Measurements from ENCODE around the gene ADAMTS9.

Gene ADAMTS9

GRCh38 chr3:64651741-64652241, 36.0 kb downstream of the ADAMTS9 start:
- no peak for DNase-seq (ENCODE audit: low read depth in 3 of 3, low spot score in 1 of 3)

DNA sequence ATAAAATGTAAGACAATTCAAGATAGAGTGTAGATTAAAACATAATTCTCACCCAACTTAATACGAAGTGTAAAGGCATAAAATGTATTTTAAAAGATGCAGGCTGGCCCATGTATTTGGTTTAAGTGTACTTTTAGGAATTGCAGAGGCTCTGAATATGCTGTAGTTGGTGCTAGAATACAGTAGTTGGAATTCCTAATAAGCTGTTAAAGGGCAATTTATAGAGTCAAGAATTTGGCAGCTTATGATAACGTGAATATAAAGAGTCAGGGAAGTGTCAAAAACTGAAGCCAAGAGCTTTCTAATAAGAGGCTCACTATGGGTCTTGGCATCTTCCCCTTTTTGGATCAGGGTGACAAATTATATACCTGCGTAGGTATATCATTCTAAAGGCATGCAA, 36.5 kb downstream of the ADAMTS9 start:
- no peak for DNase-seq (ENCODE audit: low read depth in 3 of 3, low spot score in 1 of 3)

DNA sequence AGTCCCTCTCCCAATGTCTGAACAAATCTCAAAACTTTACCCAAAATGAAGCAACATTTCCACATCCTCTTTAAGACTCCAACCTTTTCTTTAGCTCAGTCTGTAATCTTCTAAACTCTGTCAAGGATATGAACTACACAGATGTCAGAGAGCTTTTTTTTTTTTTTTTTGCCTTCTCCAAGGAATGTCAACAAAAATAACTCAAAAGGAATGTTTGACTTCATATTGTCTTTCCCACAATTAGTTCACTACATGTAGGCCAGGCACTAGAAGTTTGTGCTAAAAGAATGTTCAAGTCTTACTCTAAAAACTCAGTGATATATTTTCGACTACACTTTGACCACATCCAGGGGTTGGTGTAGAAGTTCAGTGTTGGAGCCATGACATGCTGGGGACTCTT, 37.1 kb downstream of the ADAMTS9 start:
- DNase-seq (ENCODE audit: low read depth in 3 of 3, low spot score in 1 of 3): no peak

GRCh38 chr3:64650096-64650622, 37.6 kb downstream of the ADAMTS9 start:
- DNase-seq (ENCODE audit: low read depth in 3 of 3, low spot score in 1 of 3): no peak

- no peak for DNase-seq (ENCODE audit: low read depth in 3 of 3, low spot score in 1 of 3)
Observed at GRCh38 chr3:64648927-64649906, 38.6 kb downstream of the ADAMTS9 start.

GRCh38 chr3:64647825-64648224, 40.0 kb downstream of the ADAMTS9 start:
- no peak for DNase-seq (ENCODE audit: low read depth in 3 of 3, low spot score in 1 of 3)

DNA sequence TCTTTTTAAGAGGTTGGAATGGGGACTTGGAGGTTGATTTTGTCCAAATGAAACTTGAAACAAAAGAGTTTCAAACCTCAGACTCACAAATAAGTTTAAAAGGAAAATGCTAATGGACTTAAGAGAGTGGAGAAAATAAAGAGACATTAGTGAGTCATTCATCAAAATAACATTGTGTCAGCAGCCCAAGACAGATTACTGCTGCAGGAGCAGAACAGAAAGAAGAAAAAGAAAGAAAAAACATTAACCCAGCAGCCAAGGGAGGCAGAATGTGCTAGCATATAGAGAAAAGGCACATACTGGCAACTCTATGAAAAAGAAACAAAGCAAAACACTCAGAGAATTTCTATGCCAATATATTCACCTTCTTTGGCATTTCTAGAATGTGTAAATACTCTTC, 42.6 kb downstream of the ADAMTS9 start:
- no peak for DNase-seq (ENCODE audit: low read depth in 3 of 3, low spot score in 1 of 3)

GRCh38 chr3:64644483-64644882, 43.3 kb downstream of the ADAMTS9 start:
- DNase-seq (ENCODE audit: low read depth in 3 of 3, low spot score in 1 of 3): no peak

GRCh38 chr3:64642327-64643151, 45.3 kb downstream of the ADAMTS9 start:
- no peak for DNase-seq (ENCODE audit: low read depth in 3 of 3, low spot score in 1 of 3)

DNA sequence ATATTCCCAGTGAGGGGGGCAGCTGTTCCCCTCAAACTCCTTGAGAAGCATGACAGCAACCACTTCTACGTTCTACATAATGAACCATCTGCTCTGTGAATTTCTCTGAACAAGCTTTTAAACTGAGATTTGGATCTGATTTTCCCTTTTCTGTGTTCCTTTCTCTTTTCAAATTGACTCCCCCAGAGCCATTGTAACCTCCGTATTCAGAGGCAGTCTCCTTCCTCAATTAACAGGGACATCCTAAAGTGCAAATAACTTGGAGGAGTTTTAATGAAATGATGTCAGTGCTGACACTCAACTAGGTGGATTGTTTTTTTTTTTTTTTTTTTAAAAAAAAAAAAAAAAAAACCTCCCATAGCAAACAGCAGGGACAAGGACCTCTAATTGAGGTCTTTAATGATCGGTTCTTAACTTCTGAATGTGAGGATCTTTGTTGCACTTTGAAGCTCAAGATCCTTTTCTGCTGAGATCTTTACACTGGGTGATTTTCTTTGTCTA, 48.8 kb downstream of the ADAMTS9 start:
- no peak for DNase-seq (ENCODE audit: low read depth in 3 of 3, low spot score in 1 of 3)

- DNase-seq (ENCODE audit: low read depth in 3 of 3, low spot score in 1 of 3): no peak
Observed at GRCh38 chr3:64638511-64638910, 49.3 kb downstream of the ADAMTS9 start.

DNA sequence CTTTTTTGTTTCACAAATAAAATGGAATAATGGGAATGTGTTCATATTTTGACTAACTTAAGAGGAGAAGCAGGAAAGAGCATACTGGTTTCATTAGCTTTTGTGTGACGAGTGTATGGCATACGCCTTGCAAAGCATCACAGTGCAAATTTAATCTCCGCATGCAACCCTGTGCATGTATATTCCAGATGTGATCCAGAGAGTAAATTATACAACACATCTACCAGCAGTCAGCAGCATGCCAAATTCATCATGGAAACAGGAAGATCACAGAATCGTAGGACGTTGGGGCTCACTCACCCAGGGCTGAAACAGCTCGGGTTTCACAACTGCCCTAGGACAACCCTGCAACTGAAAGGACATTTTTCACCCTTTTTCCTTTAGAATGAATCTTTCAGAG, 53.4 kb downstream of the ADAMTS9 start:
- DNase-seq (ENCODE audit: low read depth in 3 of 3, low spot score in 1 of 3): no peak

DNA sequence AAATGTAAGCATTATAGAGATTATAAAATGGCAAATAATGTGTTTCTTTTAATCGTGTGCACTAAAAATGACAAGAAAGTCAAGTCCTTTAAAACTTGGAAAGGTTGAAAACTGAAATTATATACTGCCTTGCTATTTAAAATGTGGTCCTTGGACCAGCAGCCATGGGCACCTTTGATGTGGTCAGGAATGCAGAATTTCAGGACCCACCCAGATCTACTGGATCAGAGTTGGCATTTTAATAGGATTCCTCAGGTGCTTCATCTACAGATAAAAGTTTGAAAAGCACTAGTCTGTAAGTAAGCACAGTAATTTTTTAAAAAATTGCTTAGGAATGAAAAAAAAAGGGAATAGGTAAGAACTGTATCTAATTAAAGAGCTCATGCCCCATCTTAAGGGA, 55.8 kb downstream of the ADAMTS9 start:
- DNase-seq (ENCODE audit: low read depth in 3 of 3, low spot score in 1 of 3): no peak

- DNase-seq (ENCODE audit: low read depth in 3 of 3, low spot score in 1 of 3): no peak
Observed at GRCh38 chr3:64627471-64628321, 60.1 kb downstream of the ADAMTS9 start.

DNA sequence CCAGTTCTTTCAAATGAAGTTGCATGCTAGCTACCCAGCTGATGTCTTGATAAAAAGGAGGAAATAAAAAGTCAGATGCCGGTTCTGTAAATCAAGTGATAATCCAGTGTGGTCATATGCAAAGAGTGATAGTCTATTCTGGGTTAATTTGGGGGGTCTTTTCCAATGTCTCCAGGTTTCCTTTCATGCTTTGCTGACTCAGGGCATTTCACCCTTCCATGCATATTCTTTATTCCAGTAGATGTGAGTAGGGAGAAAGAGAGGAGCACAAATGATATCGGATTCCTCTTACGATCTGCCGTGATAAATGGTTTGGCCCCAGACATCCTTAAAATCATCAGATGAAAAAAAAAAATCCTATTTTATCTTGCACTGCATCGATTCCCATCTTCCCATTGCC, 60.8 kb downstream of the ADAMTS9 start:
- no peak for DNase-seq (ENCODE audit: low read depth in 3 of 3, low spot score in 1 of 3)

DNA sequence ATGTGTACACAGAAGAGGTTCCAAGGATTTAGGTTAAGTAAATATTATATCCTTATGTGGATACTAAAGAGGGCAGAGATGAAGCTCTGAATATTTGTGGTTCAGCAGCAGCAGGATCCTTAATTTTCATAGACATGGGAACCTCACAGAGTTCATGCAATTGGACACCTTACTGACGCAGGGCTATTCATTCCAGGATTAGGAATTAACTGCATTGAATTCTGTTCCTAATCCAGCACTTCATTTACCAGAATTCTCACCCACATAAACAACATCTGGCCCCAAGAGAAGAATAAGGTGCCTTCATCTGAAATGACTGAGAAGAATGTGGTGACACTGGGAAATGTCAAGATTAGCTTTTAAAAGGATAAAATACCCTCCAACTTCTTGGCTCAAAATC, 62.4 kb downstream of the ADAMTS9 start:
- no peak for DNase-seq (ENCODE audit: low read depth in 3 of 3, low spot score in 1 of 3)

GRCh38 chr3:64623125-64623524, 64.7 kb downstream of the ADAMTS9 start:
- no peak for DNase-seq (ENCODE audit: low read depth in 3 of 3, low spot score in 1 of 3)

DNA sequence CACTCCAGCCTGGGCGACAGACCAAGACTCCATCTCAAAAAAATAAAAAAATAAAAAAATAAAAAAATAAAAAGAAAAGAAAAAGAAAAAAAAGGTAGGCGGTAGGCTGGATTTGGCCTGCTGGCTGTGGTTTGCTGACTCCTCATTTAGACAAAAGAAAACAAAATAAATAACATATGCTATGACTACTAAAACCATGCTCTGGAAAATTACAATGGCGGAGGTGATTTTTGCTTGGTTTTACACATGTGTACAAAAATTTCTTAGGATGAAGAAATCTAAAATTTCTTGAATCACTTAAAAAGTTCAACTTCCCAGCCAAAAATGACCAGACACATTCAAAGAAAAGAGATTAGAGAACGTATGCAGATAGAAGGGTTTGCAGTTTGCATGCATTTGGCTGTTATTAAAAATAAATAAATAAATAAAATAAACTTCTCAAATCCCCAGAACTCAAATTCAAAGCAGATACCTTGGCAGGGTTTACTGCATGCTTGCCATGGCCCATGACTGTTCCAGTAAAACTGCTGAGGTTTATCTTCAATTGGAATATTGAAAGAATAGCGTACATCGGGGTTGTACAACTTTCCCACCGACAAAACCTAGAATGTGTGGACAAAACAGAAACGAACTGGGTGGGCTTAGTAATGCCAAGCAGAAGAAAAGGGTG, 65.9 kb downstream of the ADAMTS9 start:
- no peak for DNase-seq (ENCODE audit: low read depth in 3 of 3, low spot score in 1 of 3)

DNA sequence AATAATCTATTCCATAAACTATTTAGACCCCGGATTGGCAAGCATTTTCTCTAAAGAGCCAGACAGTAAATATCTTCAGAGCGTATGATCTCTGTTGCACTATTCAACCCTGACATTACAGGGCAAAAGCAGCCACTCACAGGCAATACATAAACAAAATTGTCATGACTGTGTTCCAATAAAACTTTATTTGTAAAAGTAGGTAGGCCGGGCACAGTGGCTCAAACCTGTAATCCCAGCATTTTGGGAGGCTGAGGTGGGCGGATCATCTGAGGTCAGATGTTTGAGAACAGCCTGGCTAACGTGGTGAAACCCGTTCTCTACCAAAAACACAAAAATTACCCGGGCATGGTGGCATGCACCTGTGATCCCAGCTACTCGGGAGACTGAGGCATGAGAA, 66.5 kb downstream of the ADAMTS9 start:
- DNase-seq (ENCODE audit: low read depth in 3 of 3, low spot score in 1 of 3): no peak

DNA sequence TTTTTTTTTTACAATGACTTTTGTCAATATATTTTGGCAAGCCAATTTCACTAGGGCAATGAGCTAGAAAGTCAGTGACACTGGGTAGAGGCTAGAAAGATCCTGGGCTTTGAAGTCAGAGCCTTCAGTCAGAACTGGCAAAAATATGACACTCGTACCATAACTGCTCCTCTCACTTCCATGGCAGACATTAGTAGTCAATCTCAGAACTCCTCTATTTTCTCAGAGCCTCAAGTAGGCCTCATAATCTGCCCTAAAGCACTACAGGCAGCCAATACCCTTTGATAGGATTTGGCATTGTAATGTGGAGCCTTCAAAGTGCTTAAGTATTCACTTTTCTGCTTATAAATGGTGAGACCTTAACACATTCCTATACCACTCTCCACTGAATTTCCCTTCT, 67.8 kb downstream of the ADAMTS9 start:
- no peak for DNase-seq (ENCODE audit: low read depth in 3 of 3, low spot score in 1 of 3)
